Left colon (tissue), 2 donors: ENCODE data around the gene DPAGT1. TPM values are rescaled to one million over a fixed set of nuclear protein-coding genes. Genes with fewer than 3 reads are reported as not detected.
"Not testable (repeated sequence)": the region's sequence is repeated elsewhere in the genome, so short reads cannot be mapped to it uniquely, and the experiment has no call there.

Source experiments
- ATAC-seq: fragments of 200-7000 bp; cut with Tn5 transposase; one replicate; pipeline ENCODE4 v1.9.1; 2020; ENCODE audit warnings: mild to moderate bottlenecking, moderate library complexity
- DNase-seq, 2 donors: peaks; one replicate each; pipeline ENCODE4 v3.0.0-alpha.2; 2020
- intact Hi-C, 2 donors: fragments of 100-400 bp; cut with DNase I in 1 of 2; cut with micrococcal nuclease in 1 of 2; formaldehyde crosslinking; loops; one replicate each; pipeline versions ENCODE4 v1.11.2 to v1.14.0; 2022; cut with DNase I, micrococcal nuclease
- total RNA-seq, 2 donors: library from RNA; stranded (reverse); fragmentation: NEBNext Ultra II Directional; extraction: Animal tissue kit (Norgen Biotek cat#: 25700); gene quantifications; one replicate each; pipeline ENCODE4 v1.2.1, GENCODE V29; 2021
- donor health status: DM: no; HTN: no; CAD: no.
- donor health status: DM: yes; HTN: yes; CAD: no.

The DPAGT1 gene
- total RNA-seq, 2 donors from 2014 or later: 32.4 to 50.3 TPM

DNA sequence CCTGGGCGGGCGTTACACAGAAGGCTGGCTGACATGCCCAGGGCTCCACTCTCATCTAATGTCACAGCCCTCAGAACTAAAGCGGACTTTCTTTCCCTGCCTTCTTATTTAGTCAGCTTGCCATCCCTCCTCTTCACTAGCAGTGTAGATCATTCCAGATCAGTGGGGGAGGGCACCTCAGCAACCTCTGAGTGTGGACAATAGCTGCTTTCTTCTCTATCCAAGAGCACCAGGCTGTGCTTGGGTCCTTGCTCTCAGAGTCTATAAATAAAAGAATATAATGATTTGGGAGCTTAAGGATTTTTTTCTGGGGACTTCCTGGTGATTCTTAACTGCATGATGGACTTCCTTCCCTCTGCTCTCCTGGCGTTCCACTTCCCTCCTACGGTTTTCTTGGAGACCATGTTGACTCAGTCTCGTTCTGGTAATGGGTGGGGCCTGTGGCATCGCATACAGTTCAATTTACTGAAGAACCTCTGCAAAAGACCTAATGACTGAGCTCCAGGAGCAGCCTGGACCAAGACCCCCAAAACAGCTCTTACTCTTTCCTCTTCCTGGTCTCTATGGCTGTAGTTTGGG, 19.9 kb downstream of the DPAGT1 start:
- ATAC-seq: no peak
- intact Hi-C loops: no loop called here
- DNase-seq: no peak

DNA sequence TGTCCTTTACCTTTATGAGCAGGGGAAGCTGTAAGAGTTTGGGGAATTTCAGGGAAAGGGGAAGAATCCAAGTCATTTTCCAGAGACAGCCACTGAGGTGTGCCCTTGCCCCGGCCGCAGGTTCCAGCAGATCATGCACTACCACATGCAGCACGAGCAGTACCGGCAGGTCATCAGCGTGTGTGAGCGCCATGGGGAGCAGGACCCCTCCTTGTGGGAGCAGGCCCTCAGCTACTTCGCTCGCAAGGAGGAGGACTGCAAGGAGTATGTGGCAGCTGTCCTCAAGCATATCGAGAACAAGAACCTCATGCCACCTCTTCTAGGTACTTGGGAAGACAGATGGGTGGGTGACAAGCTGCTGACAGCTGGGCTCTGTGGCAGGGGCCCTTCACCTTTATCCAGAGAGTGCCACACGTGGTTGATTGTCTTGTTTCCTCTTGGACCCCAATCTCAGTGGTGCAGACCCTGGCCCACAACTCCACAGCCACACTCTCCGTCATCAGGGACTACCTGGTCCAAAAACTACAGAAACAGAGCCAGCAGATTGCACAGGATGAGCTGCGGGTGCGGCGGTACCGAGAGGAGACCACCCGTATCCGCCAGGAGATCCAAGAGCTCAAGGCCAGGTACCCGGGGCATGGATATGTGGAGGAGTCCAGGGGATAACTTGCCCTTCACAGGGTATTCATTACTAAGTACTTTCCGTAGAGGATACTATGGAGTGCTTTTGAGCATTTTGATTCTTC, 22.8 kb downstream of the DPAGT1 start:
- DNase-seq: no peak
- no peak for ATAC-seq
- intact Hi-C loops: no loop called here

DNA sequence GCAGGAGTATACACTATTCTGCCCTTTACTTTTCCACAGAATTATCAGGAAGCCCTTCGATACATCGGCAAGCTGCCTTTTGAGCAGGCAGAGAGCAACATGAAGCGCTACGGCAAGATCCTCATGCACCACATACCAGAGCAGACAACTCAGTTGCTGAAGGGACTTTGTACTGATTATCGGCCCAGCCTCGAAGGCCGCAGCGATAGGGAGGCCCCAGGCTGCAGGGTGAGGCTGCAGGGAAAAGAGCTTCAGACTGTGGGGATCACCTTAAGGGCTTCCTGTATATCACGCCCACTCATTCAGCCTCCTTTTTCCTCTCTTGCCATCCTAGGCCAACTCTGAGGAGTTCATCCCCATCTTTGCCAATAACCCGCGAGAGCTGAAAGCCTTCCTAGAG, 23.8 kb downstream of the DPAGT1 start:
- intact Hi-C loops: no loop called here
- DNase-seq (no peak), ATAC-seq (no peak)

DNA sequence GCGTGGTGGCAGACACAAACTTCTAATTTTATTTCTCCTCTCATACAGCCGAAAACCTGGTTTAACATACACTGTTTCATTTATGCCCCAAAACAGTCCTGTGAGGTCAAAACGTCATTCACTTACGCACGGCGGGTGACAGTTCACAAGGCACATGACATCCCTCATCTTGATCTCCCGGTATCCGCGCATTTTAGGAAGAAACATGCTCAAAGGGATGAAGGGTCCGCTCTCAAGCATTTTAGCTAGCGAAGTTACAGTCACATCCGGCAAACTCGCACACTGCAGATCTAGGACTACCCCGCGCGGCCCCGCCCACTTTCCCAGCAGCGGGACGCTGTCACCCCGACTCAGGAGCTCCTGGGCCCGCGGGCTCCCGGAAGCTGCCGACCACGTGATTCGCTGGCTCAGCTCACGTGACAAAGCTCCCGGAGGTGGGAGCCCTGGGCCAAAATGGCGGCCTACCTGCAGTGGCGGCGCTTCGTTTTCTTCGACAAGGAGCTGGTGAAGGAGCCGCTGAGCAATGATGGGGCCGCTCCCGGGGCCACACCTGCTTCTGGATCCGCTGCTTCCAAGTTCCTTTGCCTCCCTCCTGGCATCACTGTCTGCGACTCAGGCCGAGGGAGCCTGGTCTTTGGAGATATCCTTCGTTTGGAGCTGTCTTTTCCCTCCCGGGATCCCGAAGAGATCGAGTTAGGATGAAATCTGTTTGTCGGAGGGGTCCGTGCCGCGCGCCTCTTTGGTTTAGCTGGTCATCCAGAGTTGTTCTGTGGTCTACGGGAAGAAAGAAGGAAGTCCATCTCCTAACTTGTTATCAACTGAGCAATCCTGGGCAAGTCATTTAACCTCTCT, 34.1 kb downstream of the DPAGT1 start, which contains the start of gene VPS11:
Gene VPS11, plus strand, starts transcription at position 448 of the 852 bp plus-strand sequence. Its CDS starts 6 bp downstream, at position 454.
- peak; percentile 98 for ATAC-seq

DNA sequence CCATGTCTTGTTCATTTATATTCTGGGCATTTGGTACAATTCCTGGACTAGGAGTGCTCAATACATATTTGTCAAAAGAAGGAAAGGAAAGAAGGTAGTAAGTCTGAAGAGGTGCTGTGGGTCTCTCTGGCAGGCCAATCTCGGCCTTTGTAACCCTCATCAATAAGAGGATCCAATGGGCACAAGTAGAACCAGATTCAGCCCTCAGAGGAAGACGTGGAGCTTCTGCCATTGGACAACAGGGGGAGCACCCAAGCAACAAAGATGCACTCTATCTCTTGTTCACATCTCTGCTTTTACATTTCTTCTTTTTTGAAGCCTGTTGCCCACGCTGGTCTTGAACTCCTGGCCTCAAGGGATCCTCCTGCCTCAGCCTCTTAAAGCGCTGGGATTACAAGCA, 36.3 kb downstream of the DPAGT1 start:
- ATAC-seq (no peak), DNase-seq (no peak)
- intact Hi-C loops: no loop called here

More for the DNA sequence above, 34.1 kb downstream of the DPAGT1 start, which contains the start of gene VPS11:
- intact Hi-C loops: no loop called here
- peak; percentile 99 for DNase-seq

DNA sequence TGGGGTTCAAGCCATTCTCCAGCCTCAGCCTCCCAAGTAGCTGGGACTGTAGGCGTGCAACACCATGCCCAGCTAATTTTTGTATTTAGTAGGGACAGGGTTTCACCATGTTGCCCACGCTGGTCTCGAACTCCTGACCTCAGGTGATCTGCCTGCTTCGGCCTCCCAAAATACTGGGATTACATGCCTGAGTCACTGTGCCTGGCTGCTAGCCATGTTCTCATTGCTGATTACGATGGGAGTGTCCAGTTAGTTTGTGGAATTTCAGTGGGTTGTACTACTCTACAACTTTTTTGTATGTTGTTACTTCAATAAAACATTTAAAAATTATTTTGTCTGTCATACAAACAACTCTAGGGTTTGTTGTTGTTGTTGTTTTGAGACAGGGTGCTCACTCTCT, 38.9 kb downstream of the DPAGT1 start:
- no peak for ATAC-seq
- intact Hi-C loops: no loop called here
- no peak for DNase-seq

DNA sequence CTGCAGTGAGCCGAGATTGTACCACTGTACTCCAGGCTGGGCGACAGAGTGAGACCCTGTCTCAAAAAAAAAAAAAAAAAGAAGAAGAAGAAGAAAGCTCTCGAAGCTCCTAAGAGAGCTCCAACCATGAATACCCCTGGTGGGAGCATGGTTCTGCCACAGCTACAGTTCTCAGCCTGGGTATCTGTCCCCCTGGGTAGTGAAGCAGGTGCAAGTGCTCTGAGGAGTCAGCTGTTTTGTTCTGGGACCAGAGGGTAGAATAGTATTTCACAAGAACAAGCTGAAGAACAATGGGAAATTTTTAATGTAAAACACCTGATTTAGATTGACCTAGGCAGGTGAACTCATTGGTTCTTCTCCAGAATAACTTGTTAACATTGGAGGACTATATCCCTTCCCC, 40.4 kb downstream of the DPAGT1 start:
- ATAC-seq (no peak), DNase-seq (no peak)
- intact Hi-C loops: no loop called here

DNA sequence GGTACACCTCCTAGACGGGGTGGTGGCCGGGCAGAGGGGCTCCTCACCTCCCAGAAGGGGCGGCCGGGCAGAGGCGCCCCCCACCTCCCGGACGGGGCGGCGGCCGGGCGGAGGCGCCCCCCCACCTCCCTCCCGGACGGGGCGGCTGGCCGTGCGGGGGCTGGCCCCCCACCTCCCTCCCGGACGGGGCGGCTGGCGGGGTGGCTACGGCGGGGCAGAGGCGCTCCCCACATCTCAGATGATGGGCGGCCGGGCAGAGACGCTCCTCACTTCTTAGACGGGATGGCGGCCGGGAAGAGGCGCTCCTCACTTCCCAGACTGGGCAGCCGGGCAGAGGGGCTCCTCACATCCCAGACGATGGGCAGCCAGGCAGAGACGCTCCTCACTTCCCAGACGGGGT, 42.5 kb downstream of the DPAGT1 start:
- ATAC-seq, intact Hi-C loops, DNase-seq: not testable (repeated sequence)

DNA sequence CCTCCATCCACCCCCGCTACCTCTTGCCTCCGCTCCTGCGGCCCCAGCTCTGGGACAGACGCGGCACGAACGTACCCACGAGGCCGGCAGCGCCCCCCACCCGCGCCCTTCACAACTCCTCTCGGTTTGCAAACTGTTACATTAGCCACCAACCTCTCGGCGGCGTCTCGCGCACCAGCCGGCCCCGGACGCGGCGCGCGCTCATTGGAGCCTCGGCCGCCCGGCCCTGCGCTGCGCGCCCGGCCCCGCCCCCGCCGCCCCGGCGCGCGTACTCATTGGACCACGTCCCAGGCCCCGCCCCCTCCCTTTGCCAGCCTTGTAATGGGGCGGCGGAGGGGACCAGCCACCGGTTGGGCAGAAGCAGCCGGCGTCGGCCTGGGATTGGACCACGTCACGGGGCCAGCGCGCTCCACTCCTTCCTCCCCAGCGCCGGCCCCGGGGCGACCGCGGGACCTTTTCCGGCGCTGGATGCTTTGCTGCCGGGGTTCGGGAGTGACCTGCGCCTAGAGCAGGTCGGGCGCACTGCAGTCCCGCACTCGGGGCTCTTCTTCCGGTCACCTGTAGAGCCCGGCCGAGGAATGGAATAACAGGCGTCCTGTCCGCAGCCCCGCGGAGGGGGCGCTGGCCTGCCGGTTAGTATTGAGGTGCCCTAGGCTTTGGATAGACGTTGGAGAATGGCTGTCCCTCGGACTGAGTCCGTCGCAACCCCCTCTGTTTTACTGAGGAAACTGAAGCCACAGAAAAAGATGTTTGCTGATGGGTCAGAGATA, 44.5 kb downstream of the DPAGT1 start, which contains the start of gene HYOU1:
Gene HYOU1, minus strand, starts transcription at position 206 of the 770 bp plus-strand sequence. CDS start 1,045 bp downstream, outside the sequence.
- DNase-seq (peak; percentile 98 to 100), ATAC-seq (peak; percentile 93)
- intact Hi-C loops: no loop called here

DNA sequence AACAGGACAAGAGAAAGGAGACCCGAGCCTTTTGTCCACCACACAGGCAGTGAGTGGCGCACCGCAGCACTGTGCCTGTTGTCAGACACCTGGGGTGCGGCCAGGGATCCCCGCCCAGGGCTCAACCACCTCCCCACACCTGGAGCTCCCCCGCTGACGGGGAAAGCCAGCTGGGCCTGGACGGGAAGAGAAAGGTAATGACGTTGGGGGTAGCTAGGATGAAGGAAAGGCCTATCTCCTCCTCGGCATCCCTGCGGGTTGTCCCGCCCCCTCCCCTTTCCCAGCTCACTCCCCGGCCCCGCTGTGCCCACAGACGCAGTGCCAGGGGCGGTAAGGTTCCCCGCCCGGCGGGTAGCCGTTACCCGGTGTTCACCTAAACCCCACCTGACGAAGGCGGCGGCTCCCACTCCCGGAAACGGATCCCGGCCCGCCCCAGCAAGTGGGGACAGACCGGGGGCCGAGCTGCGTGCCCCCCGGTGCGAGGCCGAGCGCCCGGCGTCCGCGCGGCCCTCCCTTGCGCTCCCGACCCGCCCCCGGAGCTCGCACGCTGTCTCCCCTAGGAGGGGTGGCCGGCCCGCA, 45.1 kb downstream of the DPAGT1 start:
- ATAC-seq (peak; percentile 51), DNase-seq (peak; percentile 64 to 66)
- intact Hi-C loops: no loop called here

DNA sequence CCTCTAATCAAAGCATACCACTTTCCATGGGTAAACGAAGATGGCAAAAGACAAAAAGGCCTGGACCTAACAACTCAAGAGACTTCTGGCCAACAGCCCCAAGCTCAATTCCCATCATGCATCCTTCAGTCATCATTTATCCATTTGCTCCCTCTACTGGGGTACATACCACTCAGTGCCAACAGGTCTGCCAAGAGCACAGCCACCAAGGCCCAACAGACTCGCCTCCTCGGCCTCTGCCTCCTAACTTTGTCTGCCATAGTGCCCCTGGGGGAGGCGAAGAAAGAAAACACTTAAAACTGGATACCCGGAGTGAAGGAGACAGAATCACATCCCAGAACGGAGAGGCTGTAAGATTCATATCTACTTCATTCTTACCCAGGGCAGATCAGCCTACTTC, 45.8 kb downstream of the DPAGT1 start:
- intact Hi-C loops: no loop called here
- no peak for ATAC-seq
- no peak for DNase-seq

DNA sequence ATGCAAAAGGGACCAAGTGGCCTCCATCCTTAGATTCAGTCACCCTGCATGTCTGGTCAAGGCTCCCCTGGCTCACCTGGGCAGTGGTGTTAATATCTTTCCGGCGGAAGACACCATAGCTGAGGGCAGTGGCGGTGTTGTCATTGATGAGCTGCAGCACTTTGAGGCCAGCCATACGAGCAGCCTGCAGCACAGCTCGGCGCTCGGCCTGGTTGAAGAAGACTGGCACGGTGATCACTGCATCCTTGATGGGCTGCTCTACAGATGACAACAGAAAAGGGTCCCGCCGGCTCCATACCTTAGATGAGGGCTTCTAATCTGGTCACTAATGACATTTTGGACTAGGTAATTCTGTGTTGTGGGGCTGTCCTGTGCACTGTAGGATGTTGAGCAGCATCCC, 47.2 kb downstream of the DPAGT1 start:
- ATAC-seq (no peak), DNase-seq (no peak)
- intact Hi-C loops: no loop called here

DNA sequence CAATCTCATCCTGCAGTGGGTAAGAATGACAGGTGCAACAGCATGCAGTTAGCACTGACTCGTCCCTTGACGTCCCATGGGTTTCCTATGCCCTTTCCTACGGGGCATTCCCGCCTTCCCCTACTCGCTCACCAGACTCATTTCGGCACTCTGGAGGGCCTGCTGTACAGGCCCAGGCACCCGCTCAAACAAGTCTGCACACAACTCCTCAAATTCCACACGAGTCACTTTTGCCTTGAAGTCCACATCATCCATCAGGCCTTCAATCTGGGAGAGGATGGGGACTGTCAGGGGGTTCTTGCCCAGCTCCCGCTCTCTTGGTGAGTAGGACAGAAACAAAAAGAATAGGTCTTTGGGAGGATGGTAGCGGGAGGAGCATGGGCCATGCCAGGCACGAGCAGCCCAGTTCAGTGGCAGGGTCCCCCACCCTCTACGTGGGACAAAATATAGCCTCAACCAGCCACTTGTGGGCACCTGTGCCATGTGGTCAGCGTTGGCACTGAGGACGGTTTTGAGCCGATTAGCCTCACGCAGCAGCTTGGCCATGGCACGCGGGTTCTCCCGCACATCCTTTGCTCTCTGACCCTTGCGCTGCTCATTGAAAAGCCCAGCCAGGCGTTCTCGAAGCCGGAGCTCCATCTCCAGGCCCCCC, 49.4 kb downstream of the DPAGT1 start:
- intact Hi-C loops: no loop called here
- no peak for ATAC-seq
- DNase-seq: no peak

DNA sequence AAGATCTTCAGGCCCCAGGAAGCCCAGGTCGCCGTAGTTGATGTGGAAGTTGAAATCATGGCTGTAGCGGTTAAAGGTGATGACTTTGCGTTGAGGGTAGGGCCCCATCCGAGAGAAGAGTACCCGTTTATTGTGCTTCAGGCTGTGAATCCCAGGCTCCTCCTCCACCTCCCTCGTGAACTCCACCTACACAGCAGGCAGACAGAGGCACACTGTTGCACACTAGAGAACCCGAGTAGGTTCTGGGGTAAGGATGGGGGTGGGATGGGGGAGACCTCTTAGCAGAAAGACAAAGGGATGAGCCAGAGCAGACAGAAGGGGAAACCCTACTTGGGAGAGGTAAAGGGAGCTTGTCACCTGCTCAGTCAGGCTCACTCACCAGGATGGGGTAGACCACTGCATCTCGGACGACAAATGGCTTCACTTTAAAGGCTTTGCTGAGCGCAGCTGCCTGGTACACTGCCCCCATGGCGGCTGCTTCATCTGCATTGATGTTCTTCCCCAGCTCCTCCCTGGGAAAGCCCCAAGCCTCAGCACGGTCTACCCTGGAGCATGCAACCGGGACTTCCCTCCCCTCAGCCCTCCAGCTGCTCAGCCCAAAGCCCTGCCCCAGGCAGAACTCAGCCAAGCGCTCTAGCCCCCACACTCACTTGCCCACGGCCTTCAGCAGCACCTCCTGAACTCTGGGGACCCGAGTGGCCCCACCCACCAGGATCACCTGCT, 50.1 kb downstream of the DPAGT1 start:
- ATAC-seq: no peak
- intact Hi-C loops: no loop called here
- DNase-seq: no peak

DNA sequence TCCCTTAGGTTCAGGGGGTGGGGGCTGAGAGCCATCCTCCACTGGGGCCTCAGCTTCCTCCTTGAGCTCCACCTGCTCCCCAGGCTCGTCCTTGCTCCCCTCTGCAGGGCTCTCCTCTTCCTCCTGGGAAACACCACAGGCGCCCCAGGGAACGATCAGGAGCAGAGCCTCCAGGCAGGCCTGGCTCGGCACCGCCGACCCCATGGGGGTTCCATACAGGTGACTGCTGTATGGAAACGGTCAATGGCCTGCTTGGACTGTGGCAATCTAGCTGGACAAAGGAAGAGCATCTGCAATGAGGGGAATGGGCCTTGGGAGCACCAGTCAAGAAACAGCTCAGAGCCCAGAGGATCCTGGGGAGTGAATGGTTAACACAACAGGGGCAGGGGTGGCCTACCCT, 52.6 kb downstream of the DPAGT1 start:
- intact Hi-C loops: no loop called here
- ATAC-seq (no peak), DNase-seq (no peak)

DNA sequence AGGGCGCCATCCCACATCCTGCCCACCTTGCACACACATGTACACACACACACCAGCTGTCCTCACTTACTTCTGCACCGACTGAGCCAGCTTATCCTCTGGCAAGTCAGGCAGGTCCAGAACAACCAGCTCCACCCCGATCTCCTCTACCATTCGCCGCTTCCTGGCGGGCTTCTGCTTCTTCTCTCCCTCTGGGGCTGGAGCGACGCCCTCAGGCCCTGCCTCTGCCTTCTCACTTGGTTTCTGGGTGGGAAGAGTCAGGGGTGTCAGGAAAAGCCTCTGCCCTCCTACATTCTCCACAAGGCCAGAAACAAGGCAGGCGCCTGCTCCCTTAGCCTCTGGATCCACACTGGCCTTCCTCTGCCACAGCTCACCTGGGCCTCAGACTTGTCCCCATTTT, 53.0 kb downstream of the DPAGT1 start:
- intact Hi-C loops: no loop called here
- DNase-seq: no peak
- ATAC-seq: no peak

DNA sequence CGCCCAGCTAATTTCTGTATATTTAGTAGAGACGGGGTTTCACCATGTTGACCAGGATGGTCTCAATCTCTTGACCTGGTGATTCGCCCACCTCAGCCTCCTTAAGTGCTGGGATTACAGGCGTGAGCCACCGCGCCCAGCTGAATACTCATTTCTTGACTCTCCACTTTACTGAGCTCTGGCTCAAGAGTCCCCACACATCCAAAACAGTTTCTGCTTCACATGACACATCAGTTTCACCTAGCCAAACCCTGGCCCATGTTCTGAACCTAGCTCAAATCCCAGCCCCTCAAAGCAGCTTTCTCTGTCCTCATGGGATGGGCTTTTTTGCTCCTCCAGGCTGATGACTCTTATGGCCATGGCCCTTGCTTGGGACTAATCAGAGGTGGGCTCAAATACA, 54.4 kb downstream of the DPAGT1 start:
- DNase-seq (no peak), ATAC-seq (no peak)
- intact Hi-C loops: no loop called here
